Ovary (tissue), 3 donors: Measurements from ENCODE around the gene CFDP1.

Experiments used
- CTCF ChIP-seq, 3 donors: fragments of 450-650 bp in 2 of 3; fragments of 200-600 bp in 1 of 3; IDR thresholded peaks; one replicate each; pipeline versions ENCODE4 v1.5.1 to v1.8.0; 2016 to 2022; ENCODE audit warnings: antibody characterized with exemption in 3 of 3, mild to moderate bottlenecking in 1 of 3
- EP300 ChIP-seq: sonication (generic); formaldehyde crosslinking; IDR thresholded peaks from one replicate; pipeline ENCODE4 v1.6.1; 2017; ENCODE audit warnings: antibody characterized with exemption
- POLR2A ChIP-seq: fragments of 450-650 bp; IDR thresholded peaks from one replicate; pipeline ENCODE4 v1.6.1; 2017; ENCODE audit warnings: antibody characterized with exemption, mild to moderate bottlenecking, moderate library complexity
- donor health status: DM: no; HTN: no; CAD: no.

GRCh38 chr16:75379911-75380847 is 53.1 kb downstream of the CFDP1 start:
- TF ChIP-seq EP300, result no peak
- no peak for TF ChIP-seq CTCF (IDR thresholded peaks at IDR 0.05)
- no peak for TF ChIP-seq POLR2A
